GM20431 (cell line): ENCODE data around the gene PSAPL1.

ENCODE experiments used
- in situ Hi-C: fragments of 300-500 bp; cut with MseI, MboI; formaldehyde crosslinking; loops from one replicate; pipeline ENCODE4 v1.15.0; 2020; ENCODE audit warnings: low sequenced_read_pairs; ENCODE audit not compliant: unreplicated experiment

Gene PSAPL1

DNA sequence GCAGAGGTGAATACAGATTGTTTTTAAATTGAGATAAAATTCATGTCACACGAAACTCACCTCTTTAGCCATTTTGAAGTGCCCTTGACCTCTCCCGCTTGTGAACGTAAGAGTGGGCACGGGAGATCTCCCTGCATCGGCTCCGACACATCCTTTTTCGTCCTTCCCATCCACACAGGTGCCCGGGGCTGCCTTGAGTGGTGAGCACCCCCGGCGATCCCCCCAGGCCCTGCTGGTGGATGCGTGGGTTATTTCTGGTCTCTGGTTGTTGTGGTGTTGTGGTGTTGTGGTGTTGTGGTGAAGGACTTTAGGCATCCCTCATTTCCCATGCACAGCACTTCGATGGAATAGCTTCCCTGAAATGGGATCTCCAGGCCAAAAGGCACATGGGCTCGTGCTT lies 46.1 kb downstream of the PSAPL1 start:
- in situ Hi-C loops = no loop called here

DNA sequence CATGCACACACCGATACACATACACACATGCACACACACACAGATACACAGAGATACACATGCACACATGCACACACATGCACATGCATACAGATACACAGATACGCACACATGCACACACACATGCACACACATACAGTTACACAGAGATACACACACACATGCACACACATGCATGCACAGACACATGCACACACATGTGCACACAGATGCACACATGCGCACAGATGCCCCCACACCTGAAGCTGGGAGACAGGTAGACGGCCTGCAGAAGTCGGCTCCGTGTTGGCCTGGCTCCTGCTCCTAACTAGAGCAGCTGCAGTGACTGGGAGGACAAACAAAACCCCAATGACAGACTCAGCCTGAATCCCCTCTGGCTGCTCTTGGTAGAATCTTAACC lies 46.8 kb downstream of the PSAPL1 start:
- in situ Hi-C loops = no loop called here

DNA sequence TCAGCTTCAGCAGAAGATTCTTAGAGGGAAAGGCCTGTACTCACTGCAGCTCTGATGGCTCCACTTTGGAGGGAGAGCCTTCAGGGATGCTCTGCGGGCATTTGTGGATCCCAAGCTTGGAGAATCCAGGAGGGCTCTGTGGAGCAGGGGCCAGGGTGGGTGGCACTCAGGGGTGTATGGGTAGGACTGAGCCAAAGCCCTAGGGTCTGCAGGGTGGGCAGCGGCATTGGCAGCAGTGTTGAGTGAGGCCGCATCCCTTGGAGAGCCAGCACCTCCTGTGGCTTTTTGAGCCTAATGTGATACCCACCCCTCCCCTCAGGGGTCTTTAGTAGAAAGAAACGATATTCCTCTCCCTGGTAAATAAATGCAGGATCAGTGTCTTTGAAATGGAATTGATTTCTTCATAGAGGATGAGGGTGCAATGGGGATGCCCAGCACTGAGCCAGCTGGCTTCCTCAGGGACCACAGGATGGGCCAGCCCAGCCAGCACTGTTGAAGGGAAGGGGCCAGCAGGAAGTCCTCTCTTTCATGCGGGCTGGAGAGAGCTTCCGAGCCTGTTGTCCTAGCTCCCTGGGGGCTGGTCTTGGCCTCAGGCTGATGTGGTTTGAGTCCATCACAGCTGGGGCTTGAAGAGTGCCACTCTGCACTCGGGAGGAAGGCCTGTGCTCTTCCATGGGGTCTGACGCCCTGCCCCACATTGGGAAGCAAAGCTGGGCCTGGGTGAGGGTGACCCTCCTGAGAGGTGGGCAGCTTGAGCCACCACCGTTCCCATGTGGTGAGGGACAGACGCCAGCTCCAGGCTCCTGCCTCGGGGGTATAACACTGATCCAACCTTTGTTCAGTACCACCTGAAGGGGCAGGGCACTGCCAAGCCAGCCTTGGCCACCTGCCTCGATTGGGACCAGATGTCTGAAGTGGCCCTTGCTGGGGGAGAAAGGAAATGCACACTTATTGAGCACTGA lies 49.5 kb downstream of the PSAPL1 start:
- in situ Hi-C loops = no loop called here

DNA sequence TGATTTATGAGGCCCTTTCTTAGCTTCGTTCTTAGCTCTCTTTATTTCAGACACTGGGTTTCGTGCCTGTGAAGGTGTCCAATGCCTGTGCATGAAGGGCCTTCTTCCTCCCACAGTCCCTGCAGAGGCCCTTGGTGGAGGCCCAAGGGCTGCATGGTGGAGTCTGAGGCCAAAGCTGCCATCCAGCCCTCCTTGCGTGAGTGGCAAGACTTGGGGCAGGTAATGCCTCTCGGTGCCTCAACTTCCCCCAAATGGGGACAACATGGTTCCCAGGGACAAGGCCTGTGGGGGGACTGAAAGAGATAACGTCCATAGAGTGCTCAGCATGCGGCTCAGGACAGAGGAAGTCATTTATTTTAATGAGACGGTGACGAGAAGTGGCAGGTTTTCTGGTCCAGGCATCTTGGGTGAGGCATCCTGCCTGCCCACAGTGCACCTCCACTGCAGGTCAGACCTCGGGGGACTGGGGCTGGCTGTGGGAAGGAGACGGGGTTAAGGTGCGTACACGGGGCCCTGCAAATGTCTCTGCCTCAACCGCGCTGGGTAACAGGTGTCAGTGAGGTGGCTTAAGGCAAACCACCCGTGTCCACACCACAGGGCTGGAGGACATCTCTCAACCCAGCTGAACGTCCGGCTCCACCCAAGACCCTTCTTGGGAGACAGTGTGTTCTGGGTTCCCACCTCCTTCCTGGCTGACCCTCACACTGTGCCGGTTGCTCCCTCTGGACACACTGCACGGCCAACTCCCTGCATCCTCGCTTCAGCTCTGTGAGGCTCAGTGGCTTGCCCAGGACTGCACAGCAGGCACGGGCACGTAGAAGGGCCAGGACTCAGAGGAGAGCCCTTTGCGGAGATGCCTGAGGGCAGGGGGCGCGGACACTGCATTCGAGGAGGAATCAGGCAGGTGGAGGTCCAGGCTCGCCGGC lies 50.5 kb downstream of the PSAPL1 start:
- in situ Hi-C loops = no loop called here

DNA sequence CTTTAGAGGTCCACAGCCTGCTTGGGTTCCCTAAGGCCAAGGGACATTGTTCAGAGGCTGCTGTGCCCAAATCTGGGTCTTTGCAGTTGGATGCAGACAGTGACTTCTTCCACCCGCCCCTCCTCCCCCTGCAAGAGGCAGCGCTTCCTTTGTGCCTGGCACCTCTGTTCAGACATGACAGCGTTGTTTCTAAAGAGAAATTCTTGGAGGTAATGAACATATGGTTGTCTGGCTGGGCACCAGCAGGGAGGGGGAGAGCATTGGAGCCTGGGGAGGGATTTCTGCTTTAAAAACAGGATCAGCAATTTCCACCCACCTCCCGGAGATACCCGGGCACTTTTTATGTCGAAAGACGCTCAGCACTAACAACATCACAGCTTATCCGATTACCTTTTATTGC lies 51.5 kb downstream of the PSAPL1 start:
- in situ Hi-C loops = no loop called here

DNA sequence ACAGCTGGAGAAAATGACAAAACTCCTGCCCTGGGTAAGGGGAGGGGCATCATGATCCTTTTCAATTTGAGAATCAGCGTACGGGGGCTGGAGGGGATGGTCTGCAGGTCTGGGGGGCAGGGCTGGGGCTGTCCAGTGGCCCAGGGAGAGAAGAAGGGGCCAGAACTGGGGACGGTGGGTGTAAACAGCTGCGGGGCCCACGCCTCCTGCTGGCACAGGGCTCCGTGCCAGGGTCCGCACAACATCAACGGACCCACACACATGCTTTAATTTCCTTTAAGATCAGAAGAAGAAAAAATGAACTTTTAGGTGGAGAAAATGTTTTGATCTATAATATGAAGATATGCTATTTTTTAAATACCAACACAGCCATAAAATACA lies 52.1 kb downstream of the PSAPL1 start:
- in situ Hi-C loops = no loop called here

DNA sequence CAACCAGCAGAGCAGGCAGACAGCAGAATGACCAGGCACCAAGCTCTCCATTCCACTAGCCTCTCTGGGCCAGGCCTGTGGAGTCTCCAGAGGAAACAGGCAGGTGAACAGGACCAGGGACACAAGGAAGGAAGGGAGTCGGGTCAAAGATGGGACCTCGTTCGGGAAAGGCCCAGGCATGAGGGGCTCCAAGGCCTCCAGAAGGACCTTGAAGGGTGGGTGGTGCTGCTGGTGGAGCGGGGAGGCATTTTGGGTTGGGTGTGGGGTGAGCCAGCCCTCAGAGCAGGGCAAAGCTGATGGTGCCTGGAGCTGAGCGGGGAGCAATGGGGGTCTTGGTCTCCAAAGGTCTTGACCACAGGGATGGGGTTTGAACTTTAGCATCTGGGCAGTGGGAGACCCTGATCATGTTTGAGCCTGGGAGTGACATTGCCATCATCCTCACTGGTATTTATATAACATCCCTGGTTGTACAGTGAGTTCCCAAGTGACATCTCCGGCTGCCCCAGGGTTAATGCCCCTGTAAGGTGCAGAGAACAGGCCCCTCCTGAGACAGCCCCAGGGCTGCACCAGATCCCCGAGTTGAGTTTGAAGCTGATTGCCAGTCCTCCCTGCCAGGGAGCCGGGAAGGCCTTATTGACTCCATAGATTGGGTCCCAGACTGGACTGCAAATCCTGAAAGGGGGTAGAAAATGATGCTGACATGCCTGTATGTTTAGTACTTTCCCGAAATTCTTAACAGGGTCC lies 52.7 kb downstream of the PSAPL1 start:
- in situ Hi-C loops = no loop called here

DNA sequence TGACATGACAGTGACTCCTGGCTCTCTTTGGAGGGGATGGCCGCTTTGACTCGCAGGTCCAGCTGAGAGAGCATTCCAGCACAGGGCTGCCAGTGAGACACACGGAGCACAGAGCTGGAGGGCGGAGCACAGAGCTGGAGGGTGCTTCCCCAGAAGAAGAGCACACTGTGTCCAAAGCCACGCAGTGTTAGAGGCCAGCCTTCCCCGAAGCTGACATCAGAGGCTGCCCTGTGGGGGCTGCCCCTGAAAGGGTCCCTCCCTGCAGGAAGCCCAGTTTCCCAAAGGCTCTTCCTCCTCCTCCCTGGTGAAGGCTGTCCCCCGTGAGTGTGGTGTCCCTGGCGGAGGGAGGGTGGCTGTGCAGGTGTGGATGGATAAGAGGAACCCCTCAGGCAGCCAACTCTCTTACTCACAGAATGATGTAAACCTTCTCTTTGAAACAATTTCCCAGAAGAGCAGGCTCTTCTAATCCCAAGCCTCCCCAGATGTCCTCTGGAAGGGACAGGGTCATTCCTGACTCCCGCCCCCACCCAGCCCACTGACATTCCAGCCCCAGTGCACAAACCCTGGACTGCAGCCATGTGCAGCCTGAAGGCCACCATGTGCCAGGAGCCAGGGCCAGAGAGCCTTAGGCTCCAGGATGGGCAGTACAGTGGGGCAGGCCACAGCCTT lies 53.4 kb downstream of the PSAPL1 start:
- in situ Hi-C loops = no loop called here
